ACHN (cell line): Measurements from ENCODE around the gene FAM9A.
A peak's percentile ranks its signal among the peaks of the same experiment; 100 is the strongest.
"Not testable (repeated sequence)": the region's sequence is repeated elsewhere in the genome, so short reads cannot be mapped to it uniquely, and the experiment has no call there.

Experiments
- DNase-seq: peaks from one replicate; pipeline ENCODE4 v3.0.0-alpha.2; 2015
- in situ Hi-C: cut with HindIII; loops from 2 replicates; pipeline ENCODE4 v1.10.0; 2017; ENCODE audit warnings: low sequenced_read_pairs, low pct_ligation_motif_present, low pct_unique_long_range_greater_than_20kb

The FAM9A gene

DNA sequence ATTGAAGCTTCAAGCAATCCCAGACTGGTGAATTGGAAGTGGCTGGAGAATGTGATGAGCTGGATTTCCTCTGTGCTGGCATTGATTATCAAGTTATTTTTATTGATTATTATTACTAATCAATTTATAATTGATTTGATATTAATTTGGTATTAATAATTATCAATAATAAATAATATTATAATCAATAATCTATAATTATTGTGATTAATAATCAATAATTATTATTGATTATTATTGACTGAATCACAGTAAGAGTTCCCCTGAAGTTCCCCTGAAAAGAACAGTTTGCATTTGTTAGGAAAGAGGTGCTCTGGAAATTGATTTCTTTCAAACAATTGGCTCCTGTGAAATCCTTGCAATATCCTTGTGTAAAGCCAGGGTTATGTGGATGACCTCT lies 7.5 kb upstream of the FAM9A start:
- in situ Hi-C loops: no loop called here
- no peak for DNase-seq

DNA sequence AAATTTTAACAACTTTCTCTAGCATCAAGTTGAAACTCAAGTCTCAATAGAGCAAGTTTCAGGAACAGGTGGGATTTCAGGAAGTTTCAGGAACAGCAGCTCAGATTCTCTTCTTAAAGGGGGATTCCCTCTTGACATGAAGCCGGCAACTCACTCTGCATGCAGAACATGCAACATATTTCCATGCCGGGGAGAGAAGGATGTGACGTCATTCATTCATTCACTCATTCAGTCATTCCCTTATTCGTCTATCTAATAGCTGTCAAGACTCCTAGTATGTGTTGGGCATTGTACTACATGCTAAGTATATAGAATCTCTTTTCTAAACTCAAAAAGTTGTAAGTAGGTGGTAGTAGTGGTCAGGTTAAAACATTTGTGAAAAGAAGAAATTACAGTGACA lies 4.8 kb upstream of the FAM9A start:
- DNase-seq: no peak
- in situ Hi-C loops: no loop called here

DNA sequence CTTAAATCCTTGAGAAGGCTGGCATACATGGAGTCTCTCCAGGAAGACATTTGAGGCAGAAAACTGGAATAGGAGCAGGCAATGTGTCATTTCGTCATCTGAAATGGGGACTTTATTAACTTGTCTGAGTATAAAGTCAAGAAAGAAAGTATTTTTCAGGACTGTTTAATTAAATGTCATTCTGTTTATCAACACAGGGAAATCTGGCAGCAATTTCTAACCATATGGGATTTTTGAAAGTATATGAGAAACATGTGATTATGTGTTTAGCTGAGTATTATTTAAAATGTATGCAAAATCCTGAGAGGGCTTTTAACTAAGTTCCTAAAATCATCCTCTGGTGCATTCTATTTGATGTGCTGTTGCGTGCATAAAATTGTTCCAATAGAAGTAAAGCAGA lies 3.9 kb upstream of the FAM9A start:
- in situ Hi-C loops: no loop called here
- no peak for DNase-seq

DNA sequence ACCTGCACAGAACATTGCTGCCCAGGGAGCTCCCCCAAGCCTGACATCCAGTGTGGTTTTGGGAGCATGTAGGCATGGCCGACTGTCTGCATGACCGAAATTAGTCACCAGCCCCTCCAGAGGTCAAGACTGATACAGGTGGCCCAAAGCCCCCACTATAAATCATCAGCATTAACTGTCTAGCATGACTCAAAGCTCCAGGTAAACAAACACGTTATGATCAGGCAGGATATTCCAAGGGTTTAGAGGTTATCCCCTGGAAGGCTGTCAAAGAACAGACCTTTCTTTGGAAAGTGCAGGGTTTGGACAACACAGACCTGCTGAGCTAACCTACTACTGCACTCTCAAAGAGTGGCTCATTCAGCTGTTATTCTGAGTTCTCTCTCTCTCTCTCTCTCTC lies 2.1 kb upstream of the FAM9A start:
- in situ Hi-C loops: no loop called here
- DNase-seq: no peak

DNA sequence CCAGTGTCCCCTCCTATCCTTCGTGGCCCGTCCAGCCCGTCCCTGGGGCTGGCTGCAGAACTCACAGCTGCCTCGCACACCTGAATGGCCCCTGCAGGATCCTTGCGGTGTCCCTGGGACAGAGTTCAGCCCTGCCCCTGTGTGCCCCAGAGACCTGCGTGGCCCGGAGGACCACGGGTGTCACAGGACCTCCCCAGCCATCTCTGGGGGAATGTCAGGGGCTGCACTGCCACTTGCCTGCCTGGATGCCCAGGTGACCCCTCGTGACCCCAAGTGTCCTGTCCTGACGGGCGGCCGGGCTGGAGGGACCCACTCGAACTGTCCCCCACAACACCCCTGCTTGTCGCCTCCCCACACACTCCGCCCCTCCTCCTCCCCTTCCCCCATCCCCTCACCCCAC lies 832 bp downstream of the FAM9A start:
- DNase-seq, in situ Hi-C loops: not testable (repeated sequence)

DNA sequence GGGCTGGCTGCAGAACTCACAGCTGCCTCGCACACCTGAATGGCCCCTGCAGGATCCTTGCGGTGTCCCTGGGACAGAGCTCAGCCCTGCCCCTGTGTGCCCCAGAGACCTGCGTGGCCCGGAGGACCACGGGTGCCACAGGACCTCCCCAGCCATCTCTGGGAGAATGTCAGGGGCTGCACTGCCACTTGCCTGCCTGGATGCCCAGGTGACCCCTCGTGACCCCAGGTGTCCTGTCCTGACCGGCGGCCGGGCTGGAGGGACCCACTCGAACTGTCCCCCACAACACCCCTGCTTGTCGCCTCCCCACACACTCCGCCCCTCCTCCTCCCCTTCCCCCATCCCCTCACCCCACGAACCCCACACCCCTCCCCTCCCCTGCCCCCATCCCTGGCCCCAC lies 1.9 kb downstream of the FAM9A start:
- in situ Hi-C loops, DNase-seq: not testable (repeated sequence)

DNA sequence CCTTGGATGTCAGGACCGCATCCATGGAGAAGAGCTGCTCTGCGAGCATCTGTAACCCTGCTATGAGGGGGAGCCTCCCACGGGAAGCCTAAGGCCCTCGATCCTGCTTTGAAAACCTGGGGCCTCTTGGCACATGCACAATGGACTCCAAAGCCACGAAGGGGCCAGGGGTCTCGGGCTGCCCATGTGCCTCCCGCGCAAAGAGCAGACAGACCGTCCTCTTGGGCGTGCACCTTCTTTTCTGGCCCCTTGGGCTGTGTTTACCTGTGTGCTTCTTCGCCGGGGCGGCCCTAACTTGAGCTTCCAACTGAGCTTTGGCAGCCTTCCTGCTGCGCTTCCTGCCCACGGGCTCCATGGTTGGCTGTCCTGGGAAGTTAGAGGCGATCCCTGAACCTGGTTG lies 2.5 kb downstream of the FAM9A start:
- DNase-seq, in situ Hi-C loops: not testable (repeated sequence)

DNA sequence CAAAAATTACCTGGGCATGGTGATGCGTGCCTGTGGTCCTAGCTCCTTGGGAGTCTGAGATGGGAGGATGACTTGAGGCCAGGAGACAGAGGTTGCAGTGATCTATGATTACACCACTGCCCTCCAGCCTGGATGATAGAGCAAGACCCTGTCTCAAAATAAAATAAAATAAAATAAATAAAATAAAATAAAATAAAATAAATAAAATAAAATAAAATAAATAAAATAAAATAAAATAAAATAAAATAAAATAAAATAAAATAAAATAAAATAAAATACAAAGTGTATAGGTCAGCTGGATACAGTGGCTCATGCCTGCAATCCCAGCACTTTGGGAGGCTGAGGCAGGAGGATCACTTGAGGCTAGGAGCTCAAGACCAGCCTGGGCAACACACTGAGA lies 14.1 kb downstream of the FAM9A start:
- in situ Hi-C loops, DNase-seq: not testable (repeated sequence)

DNA sequence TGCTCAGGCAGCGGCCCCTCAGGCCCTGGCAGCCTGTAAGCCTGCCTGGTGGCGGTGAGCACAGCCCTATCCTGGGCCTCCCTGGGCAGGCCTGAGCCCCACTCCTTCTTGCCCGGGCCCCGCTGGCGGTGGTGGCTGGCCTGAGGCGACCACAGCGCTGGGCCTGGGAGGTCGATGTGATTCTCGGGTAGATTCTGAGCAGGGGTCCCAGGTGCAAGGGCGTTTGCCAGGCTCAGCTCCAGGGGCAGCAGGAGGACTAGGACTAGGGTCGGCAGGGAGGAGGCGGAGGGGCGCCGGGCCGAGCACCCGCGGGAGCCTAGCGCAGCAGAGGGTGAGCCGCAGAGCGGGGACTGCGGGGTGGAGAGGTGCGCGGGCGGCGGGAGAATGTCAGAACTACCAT lies 17.0 kb downstream of the FAM9A start:
- in situ Hi-C loops: no loop called here
- DNase-seq: no peak

DNA sequence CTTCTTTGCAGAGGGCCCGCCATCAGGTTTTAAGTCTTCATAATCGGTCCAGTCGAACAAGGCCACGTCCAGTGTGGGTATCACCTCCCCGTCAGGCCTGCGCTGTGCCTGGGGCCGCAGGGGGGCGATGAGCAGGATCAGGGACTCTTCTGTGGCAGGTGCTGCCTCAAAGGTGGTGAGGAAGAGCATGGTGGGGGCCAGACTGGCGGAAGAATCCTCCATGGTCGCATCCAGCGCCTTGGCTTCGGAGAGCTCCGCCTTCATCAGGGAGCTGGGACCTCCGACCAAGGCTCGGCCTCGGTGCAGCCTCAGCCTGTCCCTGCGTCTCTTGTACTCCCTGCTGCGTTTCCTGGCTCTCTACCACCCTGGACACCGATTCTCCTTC lies 17.5 kb downstream of the FAM9A start:
- in situ Hi-C loops: no loop called here

DNA sequence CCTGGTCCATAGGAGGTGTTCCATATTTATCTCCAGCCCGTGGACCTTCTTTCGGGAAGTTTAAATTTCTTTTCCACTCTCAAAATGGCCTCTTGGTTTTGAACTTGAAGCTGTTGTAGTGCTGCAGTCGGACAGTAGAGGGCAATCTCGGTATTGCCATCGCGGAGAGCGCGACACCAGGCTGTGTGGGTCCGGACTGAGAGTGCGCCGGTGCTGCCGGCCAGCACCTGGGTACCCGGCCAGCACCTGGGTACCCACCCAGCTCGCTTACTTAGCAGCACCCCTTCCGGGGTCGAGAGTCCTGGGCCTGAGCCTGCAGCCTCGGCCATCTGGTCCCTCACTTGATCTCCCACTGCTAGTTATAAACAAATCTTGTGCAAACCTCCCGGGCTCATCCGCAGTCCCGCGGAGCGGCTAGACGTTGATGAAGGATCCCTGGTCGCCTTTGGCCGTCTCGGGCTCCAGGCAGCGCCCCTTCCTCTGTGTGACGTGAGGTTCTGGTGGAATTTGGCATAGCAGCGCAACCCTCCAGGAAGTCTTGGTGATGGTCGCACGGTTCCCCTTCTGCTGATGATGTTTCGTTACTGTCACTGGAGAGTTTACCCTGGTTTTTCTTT lies 18.0 kb downstream of the FAM9A start:
- no peak for DNase-seq
- in situ Hi-C loops: no loop called here

More for the DNA sequence above, 17.5 kb downstream of the FAM9A start:
- no peak for DNase-seq

DNA sequence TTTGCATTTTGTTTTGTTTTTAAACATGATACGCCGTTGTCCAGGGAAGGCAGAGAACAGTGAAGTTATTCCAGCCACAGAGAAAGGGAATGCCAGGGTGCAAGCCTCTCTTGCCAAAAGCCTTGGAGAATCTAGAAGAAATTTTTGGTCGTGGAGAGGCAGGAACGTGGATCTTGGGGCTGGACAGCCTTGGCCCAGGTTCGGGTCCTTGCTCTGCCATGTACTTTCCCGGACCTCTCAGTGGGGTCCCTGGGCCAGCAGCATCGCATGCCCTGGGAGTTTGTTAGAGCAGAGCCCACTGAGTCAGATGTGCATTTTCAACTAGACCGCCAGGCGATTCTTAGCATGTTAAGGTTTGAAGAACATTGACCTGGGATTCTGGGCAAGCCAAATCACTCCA lies 18.6 kb downstream of the FAM9A start:
- in situ Hi-C loops: no loop called here
- no peak for DNase-seq

DNA sequence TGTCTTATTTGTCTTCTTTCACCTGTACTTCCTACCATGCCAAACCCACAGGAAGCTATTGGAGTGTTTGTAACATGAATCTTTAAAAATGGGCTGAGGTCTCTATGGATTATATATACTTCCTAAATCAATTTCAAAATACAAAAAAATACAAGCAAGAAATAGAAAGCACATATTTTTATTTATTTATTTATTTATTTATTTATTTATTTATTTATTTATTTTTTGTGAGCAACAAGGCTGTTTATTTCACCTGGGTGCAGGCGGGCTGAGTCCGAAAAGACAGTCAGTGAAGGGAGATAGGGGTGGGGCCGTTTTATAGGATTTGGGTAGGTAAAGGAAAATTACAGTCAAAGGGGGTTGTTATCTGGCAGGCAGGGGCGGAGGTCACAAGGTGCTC lies 19.3 kb downstream of the FAM9A start:
- in situ Hi-C loops: not testable (repeated sequence)

DNA sequence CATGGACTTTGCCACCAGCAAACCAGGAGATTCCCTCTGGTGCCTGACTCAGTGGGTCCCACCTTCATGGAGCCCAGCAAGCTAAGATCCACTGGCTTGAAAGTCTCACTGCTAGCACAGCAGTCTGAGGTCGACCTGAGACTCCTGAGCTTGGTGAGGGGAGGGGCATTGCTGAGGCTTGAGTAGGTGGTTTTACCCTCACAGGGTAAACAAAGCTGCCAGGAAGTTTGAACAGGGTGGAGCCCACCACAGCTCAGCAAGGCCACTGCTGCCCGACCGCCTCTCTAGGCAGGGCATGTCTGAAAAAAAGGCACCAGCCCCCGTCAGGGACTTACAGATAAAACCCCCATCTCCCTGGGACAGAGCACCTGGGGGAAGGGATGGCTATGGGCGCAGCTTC lies 28.1 kb downstream of the FAM9A start:
- in situ Hi-C loops: no loop called here
- DNase-seq: no peak

More for the DNA sequence above, 19.3 kb downstream of the FAM9A start:
- DNase-seq: not testable (repeated sequence)

DNA sequence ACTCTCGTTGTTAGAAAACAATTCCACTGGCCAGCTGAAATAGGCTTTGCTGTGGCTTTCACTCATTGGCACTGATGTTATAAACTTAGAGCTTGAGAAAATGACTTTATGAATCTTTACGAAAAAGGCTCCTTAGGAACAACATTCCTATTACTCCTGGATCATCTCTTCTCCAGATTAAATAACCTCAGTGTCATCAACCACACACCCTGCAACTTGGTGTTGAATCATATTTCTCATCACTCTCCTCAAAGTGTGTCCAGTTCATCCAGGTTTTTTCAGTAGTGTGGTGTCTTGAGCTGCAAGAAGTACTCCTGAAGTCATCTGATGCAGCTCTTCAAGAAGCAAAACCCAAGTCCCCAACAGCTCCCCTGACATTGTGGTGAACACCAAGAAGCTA lies 41.2 kb downstream of the FAM9A start:
- in situ Hi-C loops: no loop called here
- DNase-seq: no peak

DNA sequence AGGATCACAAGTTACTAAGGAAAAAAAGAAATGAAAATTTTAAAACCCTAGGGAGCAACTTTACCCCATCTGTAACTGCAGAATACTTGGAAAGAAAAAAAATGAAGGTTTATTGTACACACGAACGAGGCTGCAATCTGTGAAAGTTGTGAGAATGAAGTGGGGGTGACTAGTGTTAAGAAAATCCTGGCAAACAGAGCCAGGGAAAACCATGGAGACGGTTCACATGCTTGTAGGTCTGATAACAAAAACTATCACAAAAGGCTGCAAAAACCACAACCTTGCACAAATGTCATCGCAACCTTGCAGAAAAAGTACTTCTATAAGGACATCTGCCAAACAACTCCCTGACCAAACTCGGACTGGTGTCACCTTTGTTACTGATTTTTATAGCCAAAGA lies 42.5 kb downstream of the FAM9A start:
- DNase-seq, in situ Hi-C loops: not testable (repeated sequence)

DNA sequence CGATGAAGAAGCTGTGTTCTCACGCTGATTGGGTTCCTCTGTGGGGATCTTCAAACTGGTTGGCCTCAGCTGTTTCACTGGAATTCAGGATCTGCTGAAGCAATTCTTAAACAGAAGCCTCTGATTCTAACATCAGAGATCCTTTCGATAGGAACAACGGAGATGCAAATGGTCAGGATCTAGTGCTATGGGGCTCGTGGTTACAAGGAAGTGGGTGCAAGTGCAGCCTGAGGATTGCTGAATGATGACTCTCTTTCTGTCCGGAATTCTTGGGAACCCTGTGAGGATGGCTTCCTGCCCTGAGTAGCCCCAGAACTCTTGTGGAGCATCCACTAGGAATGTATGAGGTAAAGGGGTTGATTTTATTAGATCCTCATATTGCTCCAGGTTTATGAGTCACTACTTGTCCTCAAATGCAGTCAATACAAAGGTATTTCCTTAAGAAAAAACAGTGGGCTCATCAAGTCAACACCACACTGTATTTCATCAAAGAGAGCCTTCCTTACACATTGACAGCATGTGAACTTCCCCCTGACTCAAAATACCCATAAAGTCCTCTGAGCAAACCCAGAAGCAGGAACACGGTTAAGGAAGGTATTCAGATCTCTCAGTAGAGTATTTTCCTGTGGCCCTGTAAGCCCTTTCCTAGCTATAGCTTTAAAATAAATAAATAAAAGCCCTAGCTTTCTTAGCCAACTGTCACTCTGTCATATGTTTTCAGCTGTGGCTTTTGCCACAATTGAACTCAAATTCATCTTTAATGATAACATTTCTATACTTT lies 43.4 kb downstream of the FAM9A start:
- DNase-seq: peak; percentile 33
- in situ Hi-C loops: not testable (repeated sequence)

DNA sequence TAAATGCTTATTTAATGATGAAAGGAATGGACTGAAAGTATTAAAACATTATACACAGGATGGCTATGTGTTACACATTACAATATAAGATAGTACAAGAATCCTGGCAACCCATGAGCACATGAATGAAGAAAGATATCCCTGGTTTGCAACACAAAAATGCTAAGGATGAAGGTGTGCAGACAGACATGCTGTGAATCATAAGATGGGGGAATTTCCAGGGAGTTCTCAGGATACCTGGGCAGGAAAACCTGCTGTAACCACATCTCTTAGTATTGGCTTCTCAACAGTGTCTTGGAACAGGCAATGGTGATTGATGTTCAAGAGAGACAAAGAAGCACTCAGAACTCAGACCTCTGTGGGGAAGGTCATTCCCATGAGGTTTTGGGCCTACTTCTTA lies 45.4 kb downstream of the FAM9A start:
- in situ Hi-C loops: no loop called here

DNA sequence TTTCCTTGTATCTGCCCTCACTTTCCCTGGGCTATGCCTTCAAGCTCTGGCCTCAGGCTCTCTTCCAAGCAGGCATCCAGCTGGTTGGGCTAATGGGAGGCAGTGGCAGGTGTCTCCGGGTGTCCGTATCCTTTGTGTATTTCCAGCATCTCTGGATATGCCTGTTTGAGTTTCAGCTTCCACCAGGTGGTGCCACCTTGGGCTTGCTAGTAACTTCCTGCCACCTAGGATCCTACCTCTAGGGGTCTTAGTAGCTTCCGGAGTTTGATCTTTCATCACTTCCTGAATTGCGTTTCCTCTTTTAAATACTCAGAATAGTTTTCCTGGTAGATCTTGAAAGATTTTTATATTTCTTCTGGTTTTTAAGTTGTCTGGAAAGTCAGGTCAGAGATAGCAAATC lies 46.1 kb downstream of the FAM9A start:
- DNase-seq: peak; percentile 22
- in situ Hi-C loops: no loop called here

More for the DNA sequence above, 45.4 kb downstream of the FAM9A start:
- no peak for DNase-seq

DNA sequence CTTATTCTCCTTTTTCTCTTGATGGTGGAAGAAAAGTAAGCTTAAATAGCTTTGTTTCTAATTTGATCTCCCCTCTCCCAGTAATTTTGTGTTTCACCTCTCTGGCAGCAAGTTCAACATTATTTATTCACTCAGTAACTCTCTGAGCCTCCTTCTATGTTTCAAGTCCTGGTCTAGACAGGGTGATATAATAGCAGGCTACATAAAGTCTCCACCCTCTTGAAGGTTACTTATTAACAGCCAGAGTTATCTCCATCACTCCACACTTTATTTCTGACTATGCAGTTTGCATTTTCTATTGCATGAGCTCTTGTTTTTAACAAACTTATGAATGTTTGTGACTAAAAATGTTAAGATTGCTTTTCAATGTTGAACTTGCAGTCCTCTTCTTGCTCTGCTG lies 51.5 kb downstream of the FAM9A start:
- in situ Hi-C loops: no loop called here
- DNase-seq: peak; percentile 10
